Kidney (tissue), 14 donors: ENCODE results near the gene C6. TPM values are rescaled to one million over a fixed set of nuclear protein-coding genes. Genes with fewer than 3 reads are reported as not detected.

ENCODE experiments used
- DNase-seq, 5 donors: peaks; one replicate each; pipeline ENCODE4 v3.0.0-alpha.2; 2013 to 2020
- FAIRE-seq: peaks from 2 replicates; lab custom pipeline; 2012; peaks lifted over from hg19 to GRCh38; lab: Jason Lieb, UNC
- H3K27ac ChIP-seq, 2 donors: one replicate each; pipeline ENCODE4 v1.7.0; 2013; ENCODE audit warnings: low read depth in 2 of 2, low read length in 2 of 2, inconsistent platforms in 1 of 2
- H3K27me3 ChIP-seq: one replicate; pipeline ENCODE4 v1.7.1; 2013; ENCODE audit warnings: low read length, inconsistent platforms; ENCODE audit not compliant: control insufficient read depth, insufficient read depth
- H3K36me3 ChIP-seq, 3 donors: one replicate each; pipeline versions ENCODE4 v1.7.0 to v1.7.1; 2013; ENCODE audit warnings: low read length in 3 of 3, control low read depth in 1 of 3, inconsistent platforms in 1 of 3; ENCODE audit not compliant: insufficient read depth in 3 of 3, control insufficient read depth in 2 of 3
- H3K4me1 ChIP-seq, 3 donors: one replicate each; pipeline versions ENCODE4 v1.7.0 to v1.7.1; 2013; ENCODE audit warnings: low read length in 3 of 3, inconsistent platforms in 1 of 3, low read depth in 1 of 3; ENCODE audit not compliant: control insufficient read depth in 2 of 3, insufficient read depth in 2 of 3
- H3K4me3 ChIP-seq, 3 donors: one replicate each; pipeline versions ENCODE4 v1.7.0 to v1.8.1; 2013; ENCODE audit warnings: low read length in 3 of 3, control low read depth in 1 of 3, inconsistent platforms in 1 of 3
- H3K9ac ChIP-seq, 3 donors: one replicate each; pipeline versions ENCODE4 v1.7.0 to v1.7.1; 2013; ENCODE audit warnings: low read length in 3 of 3, control low read depth in 1 of 3, inconsistent platforms in 1 of 3
- H3K9me3 ChIP-seq, 3 donors: one replicate each; pipeline versions ENCODE4 v1.7.0 to v1.7.1; 2013; ENCODE audit warnings: low read length in 3 of 3, control low read depth in 1 of 3, inconsistent platforms in 1 of 3; ENCODE audit not compliant: control insufficient read depth in 2 of 3, insufficient read depth in 1 of 3
- CTCF ChIP-seq: IDR thresholded peaks from 3 replicates; pipeline ENCODE4 v1.5.1; 2012; ENCODE audit warnings: mild to moderate bottlenecking, moderate library complexity, borderline replicate concordance; ENCODE audit not compliant: insufficient read depth; ENCODE audit errors: extremely low read depth
- intact Hi-C: fragments of 100-400 bp; cut with DNase I; formaldehyde crosslinking; loops from one replicate; pipeline ENCODE4 v1.11.1; 2022
- polyA plus RNA-seq: library from polyadenylated mRNA; stranded (reverse); fragments of 350-450 nt; fragmentation: Illumina TruSeq; extraction: RNeasy Lipid Tissue Mini Kit (QIAGEN cat#74804); gene quantifications from one replicate; pipeline ENCODE4 v1.2.3, GENCODE V29; 2014; ENCODE audit warnings: low read depth, low replicate concordance; ENCODE audit not compliant: insufficient read depth
- total RNA-seq: library from RNA; stranded (reverse); fragmentation: NEBNext Ultra II Directional; extraction: Animal tissue kit (Norgen Biotek cat#: 25700); gene quantifications from one replicate; pipeline ENCODE4 v1.2.1, GENCODE V29; 2021
- donor health status: control.
- donor health status: control.
- donor health status: control.
- donor health status: control.
- donor health status: control.
- donor health status: DM: yes; HTN: yes; CAD: no.
- donor health status: Normal renal cell carcinoma (clear cell type).

The C6 gene
- total and polyA plus RNA-seq, 2 donors from 2014 or later = 5.2 to 46.2 TPM

DNA sequence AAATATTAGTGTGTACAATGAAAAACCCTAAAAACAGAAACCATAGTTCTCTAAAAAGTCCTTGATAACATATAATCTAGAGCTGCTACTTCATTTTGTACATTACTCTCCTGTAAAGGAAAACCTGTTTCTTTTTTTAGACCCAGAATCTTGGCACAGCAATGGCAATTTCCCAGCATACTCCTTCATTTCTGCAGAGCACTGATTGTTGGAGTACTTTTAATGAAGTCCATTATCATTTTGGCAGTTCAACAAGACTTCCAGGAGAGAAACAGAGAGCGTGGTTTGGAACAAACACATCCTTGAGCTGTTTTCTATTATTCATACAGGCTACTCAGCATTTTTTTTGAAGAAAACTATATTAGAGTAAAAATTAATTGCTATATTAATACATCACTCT is 119.5 kb downstream of the C6 start:
- H3K27ac ChIP-seq = no peak overlapping the region
- H3K36me3 ChIP-seq = no peaks in the 10 kb centered on the region
- DNase-seq = no peak
- no peaks in the 10 kb centered on the region for H3K9me3 ChIP-seq
- no peak overlapping the region for H3K4me3 ChIP-seq
- H3K9ac ChIP-seq = no peak overlapping the region
- H3K27me3 ChIP-seq = no peaks in the 10 kb centered on the region
- no peak for FAIRE-seq
- intact Hi-C loops = no loop called here
- no peaks in the 10 kb centered on the region for H3K4me1 ChIP-seq
- no peak for TF ChIP-seq CTCF

Other genes starting within 250 kb of the C6 start
- not detected for gene MROH2B, start 142.2 kb downstream of the C6 start, total RNA-seq
- gene MROH2B, start 142.2 kb downstream of the C6 start, polyA plus RNA-seq = not detected